ENCODE results near the gene TXNDC5. TPM values are rescaled to one million over a fixed set of nuclear protein-coding genes. Genes with fewer than 3 reads are reported as not detected.

TXNDC5 gene
- total RNA-seq, 6 donors from 2014 or later, result 52.4 to 177 (median 132) TPM

DNA sequence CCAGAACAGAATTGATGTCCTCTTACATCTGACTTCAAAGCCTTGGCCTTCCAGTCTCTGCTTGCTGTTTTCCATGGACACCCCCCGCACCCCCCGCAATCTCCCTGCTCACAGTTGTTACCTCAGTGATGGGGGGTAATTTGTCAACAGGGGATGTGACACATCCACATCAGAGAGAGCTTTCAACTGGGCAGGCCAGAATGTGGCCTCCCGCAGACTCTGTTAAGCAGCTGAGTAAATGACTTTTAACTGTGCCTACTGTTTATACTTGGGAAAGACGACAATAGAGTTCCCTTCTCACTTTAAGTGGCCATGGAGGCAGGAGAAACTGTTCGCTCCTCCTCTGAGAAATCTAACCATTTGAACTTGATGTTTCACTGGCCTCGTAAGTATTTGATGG lies 51.0 kb downstream of the TXNDC5 start:
- WGBS, 2 donors, result 65 to 72% methylated on average over 6 of the region's 6 CpGs
- no peaks in the 10 kb centered on the region for H3K27me3 ChIP-seq
- TF ChIP-seq EP300 (IDR thresholded peaks at IDR 0.05) (no peak), POLR2AphosphoS5 (IDR thresholded peaks at IDR 0.05) (no peak), POLR2A (IDR thresholded peaks at IDR 0.05) (no peak)
- TF ChIP-seq, protein P1, sequence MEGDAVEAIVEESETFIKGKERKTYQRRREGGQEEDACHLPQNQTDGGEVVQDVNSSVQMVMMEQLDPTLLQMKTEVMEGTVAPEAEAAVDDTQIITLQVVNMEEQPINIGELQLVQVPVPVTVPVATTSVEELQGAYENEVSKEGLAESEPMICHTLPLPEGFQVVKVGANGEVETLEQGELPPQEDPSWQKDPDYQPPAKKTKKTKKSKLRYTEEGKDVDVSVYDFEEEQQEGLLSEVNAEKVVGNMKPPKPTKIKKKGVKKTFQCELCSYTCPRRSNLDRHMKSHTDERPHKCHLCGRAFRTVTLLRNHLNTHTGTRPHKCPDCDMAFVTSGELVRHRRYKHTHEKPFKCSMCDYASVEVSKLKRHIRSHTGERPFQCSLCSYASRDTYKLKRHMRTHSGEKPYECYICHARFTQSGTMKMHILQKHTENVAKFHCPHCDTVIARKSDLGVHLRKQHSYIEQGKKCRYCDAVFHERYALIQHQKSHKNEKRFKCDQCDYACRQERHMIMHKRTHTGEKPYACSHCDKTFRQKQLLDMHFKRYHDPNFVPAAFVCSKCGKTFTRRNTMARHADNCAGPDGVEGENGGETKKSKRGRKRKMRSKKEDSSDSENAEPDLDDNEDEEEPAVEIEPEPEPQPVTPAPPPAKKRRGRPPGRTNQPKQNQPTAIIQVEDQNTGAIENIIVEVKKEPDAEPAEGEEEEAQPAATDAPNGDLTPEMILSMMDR (IDR thresholded peaks at IDR 0.05), result no peak
- no peak overlapping the region for H3K27ac ChIP-seq
- ATAC-seq (ENCODE audit: low FRiP score in 2 of 2), result no peak
- no peaks in the 10 kb centered on the region for H3K9me3 ChIP-seq
- DNase-seq, result no peak
- H3K4me1 ChIP-seq, result no peaks in the 10 kb centered on the region
- H3K4me3 ChIP-seq, result no peak overlapping the region
- H3K36me3 ChIP-seq, result peaks cover 0 to 11% (median 0%) of the 10 kb centered on the region in 4 donors

DNA sequence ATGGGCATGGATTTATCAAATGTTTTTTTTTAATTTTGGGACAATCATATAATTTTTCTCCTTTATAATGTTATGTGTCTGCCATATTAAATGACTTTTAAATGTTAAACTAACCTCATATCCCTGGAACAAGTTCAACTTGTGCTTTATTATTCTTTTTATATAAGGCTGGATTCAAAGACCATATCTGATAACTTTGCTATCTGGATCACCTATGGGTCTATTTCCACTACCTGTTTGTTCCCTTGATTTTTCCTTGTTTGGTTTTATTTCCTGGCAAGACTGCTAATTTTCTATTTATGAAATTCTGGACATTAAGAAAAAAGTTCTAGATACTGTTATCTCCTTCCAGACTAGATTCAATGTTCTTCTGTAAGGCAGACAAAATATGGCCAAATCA lies 58.8 kb downstream of the TXNDC5 start:
- no peaks in the 10 kb centered on the region for H3K27me3 ChIP-seq
- no peak overlapping the region for H3K27ac ChIP-seq
- ATAC-seq (ENCODE audit: low FRiP score in 2 of 2) (no peak), DNase-seq (no peak)
- peaks cover 6 to 19% (median 10%) of the 10 kb centered on the region in 4 donors for H3K9me3 ChIP-seq
- no peak overlapping the region for H3K4me3 ChIP-seq
- H3K4me1 ChIP-seq, result no peaks in the 10 kb centered on the region
- H3K36me3 ChIP-seq, result no peaks in the 10 kb centered on the region
- TF ChIP-seq POLR2AphosphoS5 (IDR thresholded peaks at IDR 0.05) (no peak), POLR2A (IDR thresholded peaks at IDR 0.05) (no peak), EP300 (IDR thresholded peaks at IDR 0.05) (no peak)
- TF ChIP-seq, protein P1 (IDR thresholded peaks at IDR 0.05), result no peak

DNA sequence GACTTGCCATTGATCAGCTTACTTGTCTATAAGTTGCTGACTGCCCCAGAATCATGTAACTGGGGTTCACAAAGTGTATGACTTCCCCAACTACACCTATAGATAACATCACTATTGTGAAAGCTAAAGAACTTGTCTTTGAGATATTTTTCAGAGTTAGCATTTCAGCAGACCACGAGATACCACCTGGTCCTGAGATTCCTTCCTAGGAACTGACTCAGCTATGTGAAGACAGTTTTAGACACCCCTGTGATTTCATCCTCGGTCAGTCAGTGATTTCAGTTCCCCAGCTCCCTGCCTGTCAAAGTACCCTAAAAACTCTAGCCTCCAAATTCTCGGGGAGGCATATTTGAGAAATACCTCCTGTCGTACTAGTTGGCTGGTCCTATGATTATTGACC lies 62.4 kb downstream of the TXNDC5 start:
- H3K9me3 ChIP-seq, result peaks cover 6 to 19% (median 10%) of the 10 kb centered on the region in 4 donors
- 88 to 100% methylated on average over 4 of the region's 4 CpGs for WGBS, 2 donors
- TF ChIP-seq POLR2A (IDR thresholded peaks at IDR 0.05) (no peak), POLR2AphosphoS5 (IDR thresholded peaks at IDR 0.05) (no peak), EP300 (IDR thresholded peaks at IDR 0.05) (no peak)
- TF ChIP-seq, protein P1 (IDR thresholded peaks at IDR 0.05), result no peak
- DNase-seq, result no peak
- H3K36me3 ChIP-seq, result no peaks in the 10 kb centered on the region
- no peak overlapping the region for H3K4me3 ChIP-seq
- H3K27ac ChIP-seq, result no peak overlapping the region
- no peak for ATAC-seq (ENCODE audit: low FRiP score in 2 of 2)
- no peaks in the 10 kb centered on the region for H3K27me3 ChIP-seq
- no peaks in the 10 kb centered on the region for H3K4me1 ChIP-seq

DNA sequence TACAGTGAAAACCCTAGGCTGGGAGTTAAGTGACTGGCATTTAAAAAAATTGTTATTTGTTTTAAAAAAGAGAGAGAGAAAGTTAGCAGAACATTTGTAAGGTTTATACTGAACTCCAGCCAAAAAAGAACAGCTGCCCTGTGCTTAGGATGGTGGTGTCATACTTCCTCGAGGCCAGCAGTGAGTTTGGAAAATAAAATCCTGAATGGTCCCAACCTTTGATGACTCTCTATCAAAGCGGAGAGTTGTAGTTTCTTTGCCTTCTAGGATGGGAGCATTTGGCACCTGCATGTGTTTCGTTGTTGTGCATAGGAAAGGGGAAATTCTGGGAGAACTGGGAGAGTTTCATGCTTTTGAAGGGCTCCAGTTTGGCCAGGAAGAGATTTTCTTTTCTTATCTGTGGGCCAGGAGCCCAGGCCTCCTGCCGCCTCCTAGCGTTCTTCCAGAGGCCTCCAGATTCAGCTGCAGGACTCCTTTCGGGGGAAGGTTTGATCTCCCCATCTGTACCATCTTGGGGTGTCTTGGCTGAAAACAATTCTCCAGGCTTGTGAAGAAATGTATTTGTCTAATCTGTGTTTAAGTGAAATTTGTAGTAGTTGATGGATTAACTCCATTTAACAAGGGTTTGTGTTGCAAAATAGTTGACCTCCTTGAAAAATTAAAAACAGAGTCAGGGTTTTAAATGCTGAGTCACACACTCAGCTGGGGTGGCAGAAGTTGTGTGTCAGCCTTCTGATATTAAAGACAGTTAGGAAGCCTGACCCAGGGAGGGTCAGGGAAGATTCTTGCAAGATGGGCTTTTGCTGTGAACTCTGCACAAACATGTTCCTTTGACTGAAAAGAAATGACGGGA lies 63.4 kb downstream of the TXNDC5 start:
- H3K27ac ChIP-seq, result no peak overlapping the region
- peaks cover 5 to 12% (median 6%) of the 10 kb centered on the region in 4 donors for H3K9me3 ChIP-seq
- no peaks in the 10 kb centered on the region for H3K4me1 ChIP-seq
- no peak overlapping the region for H3K4me3 ChIP-seq
- H3K36me3 ChIP-seq, result no peaks in the 10 kb centered on the region
- H3K27me3 ChIP-seq, result no peaks in the 10 kb centered on the region
- no peak for TF ChIP-seq EP300 (IDR thresholded peaks at IDR 0.05)
- TF ChIP-seq, protein P1 (IDR thresholded peaks at IDR 0.05), result no peak
- TF ChIP-seq POLR2A (IDR thresholded peaks at IDR 0.05), result no peak
- no peak for TF ChIP-seq POLR2AphosphoS5 (IDR thresholded peaks at IDR 0.05)
- ATAC-seq (ENCODE audit: low FRiP score in 2 of 2), result peak in 1 of 2 donors; percentile 53
- WGBS, 2 donors, result 62 to 74% methylated on average over 7 of the region's 7 CpGs
- no peak for DNase-seq

Data from upper lobe of left lung (tissue), 6 donors.